T-helper 1 cell treated with Interleukin-12 subunit alpha and Interleukin-12 subunit beta and Interleukin-4 antibody, amounts not matched to agents 30 μg/mL and 1 μg/mL, for 36 hours (primary cell): ENCODE results near the gene ITPRIPL2.

Source experiments
- H3K27ac Mint-ChIP-seq: one replicate; pipeline ENCODE4 v1.8.0; 2021; ENCODE audit warnings: mild to moderate bottlenecking, mixed read lengths
- H3K27me3 Mint-ChIP-seq: one replicate; pipeline ENCODE4 v1.8.0; 2021; ENCODE audit warnings: low read depth, mixed read lengths
- H3K36me3 Mint-ChIP-seq: one replicate; pipeline ENCODE4 v1.8.0; 2021; ENCODE audit warnings: low read depth, mixed read lengths
- H3K4me1 Mint-ChIP-seq: one replicate; pipeline ENCODE4 v1.8.0; 2021; ENCODE audit warnings: low read depth, mixed read lengths
- H3K4me3 Mint-ChIP-seq: one replicate; pipeline ENCODE4 v1.8.0; 2021; ENCODE audit warnings: mild to moderate bottlenecking, moderate library complexity, mixed read lengths
- H3K9me3 Mint-ChIP-seq: one replicate; pipeline ENCODE4 v1.8.0; 2021; ENCODE audit warnings: mixed read lengths

The ITPRIPL2 gene

GRCh38 chr16:19105891-19106624 is 7.7 kb upstream of the ITPRIPL2 start:
- H3K27me3 Mint-ChIP-seq: peaks cover 4% of the 10 kb centered on the region
- no peak overlapping the region for H3K4me3 Mint-ChIP-seq
- H3K4me1 Mint-ChIP-seq: no peaks in the 10 kb centered on the region
- no peaks in the 10 kb centered on the region for H3K9me3 Mint-ChIP-seq
- H3K27ac Mint-ChIP-seq: no peak overlapping the region
- no peaks in the 10 kb centered on the region for H3K36me3 Mint-ChIP-seq

GRCh38 chr16:19106625-19107020 is 7.1 kb upstream of the ITPRIPL2 start:
- Mint-ChIP-seq H3K9me3 (no peaks in the 10 kb centered on the region), H3K27me3 (peaks cover 3% of the 10 kb centered on the region), H3K4me1 (no peaks in the 10 kb centered on the region), H3K36me3 (no peaks in the 10 kb centered on the region), H3K27ac (no peak overlapping the region), H3K4me3 (no peak overlapping the region)

- no peaks in the 10 kb centered on the region for H3K36me3 Mint-ChIP-seq
- H3K9me3 Mint-ChIP-seq: no peaks in the 10 kb centered on the region
- H3K27ac Mint-ChIP-seq: no peak overlapping the region
- H3K4me1 Mint-ChIP-seq: peaks cover 5% of the 10 kb centered on the region
- no peak overlapping the region for H3K4me3 Mint-ChIP-seq
- peaks cover 18% of the 10 kb centered on the region for H3K27me3 Mint-ChIP-seq
Measured at GRCh38 chr16:19108409-19109287, 5.1 kb upstream of the ITPRIPL2 start.

- H3K4me3 Mint-ChIP-seq: no peak overlapping the region
- peaks cover 5% of the 10 kb centered on the region for H3K4me1 Mint-ChIP-seq
- no peaks in the 10 kb centered on the region for H3K9me3 Mint-ChIP-seq
- no peak overlapping the region for H3K27ac Mint-ChIP-seq
- H3K36me3 Mint-ChIP-seq: no peaks in the 10 kb centered on the region
- peaks cover 18% of the 10 kb centered on the region for H3K27me3 Mint-ChIP-seq
Measured at GRCh38 chr16:19109288-19109664, 4.5 kb upstream of the ITPRIPL2 start.

GRCh38 chr16:19110537-19111360 is 3.0 kb upstream of the ITPRIPL2 start:
- Mint-ChIP-seq H3K4me1 (peaks cover 5% of the 10 kb centered on the region), H3K27ac (no peak overlapping the region), H3K36me3 (no peaks in the 10 kb centered on the region), H3K4me3 (no peak overlapping the region), H3K9me3 (no peaks in the 10 kb centered on the region), H3K27me3 (peaks cover 18% of the 10 kb centered on the region)

- Mint-ChIP-seq H3K4me1 (peaks cover 13% of the 10 kb centered on the region), H3K4me3 (no peak overlapping the region), H3K36me3 (no peaks in the 10 kb centered on the region), H3K27ac (no peak overlapping the region), H3K9me3 (no peaks in the 10 kb centered on the region), H3K27me3 (peaks cover 18% of the 10 kb centered on the region)
Measured at GRCh38 chr16:19112099-19112407, 1.7 kb upstream of the ITPRIPL2 start.

- peaks cover 3% of the 10 kb centered on the region for H3K36me3 Mint-ChIP-seq
- no peaks in the 10 kb centered on the region for H3K9me3 Mint-ChIP-seq
- peaks cover 28% of the 10 kb centered on the region for H3K4me1 Mint-ChIP-seq
- peak overlapping the region; percentile 67 for H3K4me3 Mint-ChIP-seq
- peaks cover 18% of the 10 kb centered on the region for H3K27me3 Mint-ChIP-seq
- H3K27ac Mint-ChIP-seq: peak overlapping the region; percentile 45
Measured at GRCh38 chr16:19114359-19115147, 789 bp downstream of the ITPRIPL2 start.

- H3K9me3 Mint-ChIP-seq: no peaks in the 10 kb centered on the region
- peaks cover 31% of the 10 kb centered on the region for H3K4me1 Mint-ChIP-seq
- peaks cover 3% of the 10 kb centered on the region for H3K36me3 Mint-ChIP-seq
- peak overlapping the region; percentile 62 for H3K4me3 Mint-ChIP-seq
- H3K27me3 Mint-ChIP-seq: peaks cover 18% of the 10 kb centered on the region
- no peak overlapping the region for H3K27ac Mint-ChIP-seq
Measured at GRCh38 chr16:19115148-19116021, 1.6 kb downstream of the ITPRIPL2 start.

- H3K27ac Mint-ChIP-seq: peak overlapping the region; percentile 56
- H3K4me3 Mint-ChIP-seq: peak overlapping the region; percentile 24
Measured at GRCh38 chr16:19116711-19117449, 3.1 kb downstream of the ITPRIPL2 start.

GRCh38 chr16:19118938-19119431 is 5.2 kb downstream of the ITPRIPL2 start:
- H3K4me3 Mint-ChIP-seq: peak overlapping the region; percentile 82
- H3K27ac Mint-ChIP-seq: peak overlapping the region; percentile 87
- H3K9me3 Mint-ChIP-seq: peaks cover 5% of the 10 kb centered on the region
- H3K27me3 Mint-ChIP-seq: no peaks in the 10 kb centered on the region
- H3K36me3 Mint-ChIP-seq: peaks cover 5% of the 10 kb centered on the region
- peaks cover 28% of the 10 kb centered on the region for H3K4me1 Mint-ChIP-seq

More at GRCh38 chr16:19116711-19117449, 3.1 kb downstream of the ITPRIPL2 start:
- peaks cover 13% of the 10 kb centered on the region for H3K27me3 Mint-ChIP-seq
- peaks cover 31% of the 10 kb centered on the region for H3K4me1 Mint-ChIP-seq
- H3K36me3 Mint-ChIP-seq: peaks cover 5% of the 10 kb centered on the region
- H3K9me3 Mint-ChIP-seq: no peaks in the 10 kb centered on the region

GRCh38 chr16:19119564-19119963 is 5.8 kb downstream of the ITPRIPL2 start:
- Mint-ChIP-seq H3K36me3 (peaks cover 5% of the 10 kb centered on the region), H3K27me3 (no peaks in the 10 kb centered on the region), H3K9me3 (peaks cover 7% of the 10 kb centered on the region), H3K4me1 (peaks cover 28% of the 10 kb centered on the region), H3K27ac (peak overlapping the region; percentile 54), H3K4me3 (peak overlapping the region; percentile 13)

- peaks cover 7% of the 10 kb centered on the region for H3K36me3 Mint-ChIP-seq
- H3K4me1 Mint-ChIP-seq: peaks cover 25% of the 10 kb centered on the region
- no peak overlapping the region for H3K27ac Mint-ChIP-seq
- H3K27me3 Mint-ChIP-seq: no peaks in the 10 kb centered on the region
- peaks cover 11% of the 10 kb centered on the region for H3K9me3 Mint-ChIP-seq
- H3K4me3 Mint-ChIP-seq: no peak overlapping the region
Measured at GRCh38 chr16:19123535-19124178, 9.9 kb downstream of the ITPRIPL2 start.
